ENCODE data around the gene LRIT2. TPM values are rescaled to one million over a fixed set of nuclear protein-coding genes. Genes with fewer than 3 reads are reported as not detected.
"Not testable (repeated sequence)": the region's sequence is repeated elsewhere in the genome, so short reads cannot be mapped to it uniquely, and the experiment has no call there.

LRIT2 gene
- total RNA-seq, 2 donors from 2014 or later, result not detected

DNA sequence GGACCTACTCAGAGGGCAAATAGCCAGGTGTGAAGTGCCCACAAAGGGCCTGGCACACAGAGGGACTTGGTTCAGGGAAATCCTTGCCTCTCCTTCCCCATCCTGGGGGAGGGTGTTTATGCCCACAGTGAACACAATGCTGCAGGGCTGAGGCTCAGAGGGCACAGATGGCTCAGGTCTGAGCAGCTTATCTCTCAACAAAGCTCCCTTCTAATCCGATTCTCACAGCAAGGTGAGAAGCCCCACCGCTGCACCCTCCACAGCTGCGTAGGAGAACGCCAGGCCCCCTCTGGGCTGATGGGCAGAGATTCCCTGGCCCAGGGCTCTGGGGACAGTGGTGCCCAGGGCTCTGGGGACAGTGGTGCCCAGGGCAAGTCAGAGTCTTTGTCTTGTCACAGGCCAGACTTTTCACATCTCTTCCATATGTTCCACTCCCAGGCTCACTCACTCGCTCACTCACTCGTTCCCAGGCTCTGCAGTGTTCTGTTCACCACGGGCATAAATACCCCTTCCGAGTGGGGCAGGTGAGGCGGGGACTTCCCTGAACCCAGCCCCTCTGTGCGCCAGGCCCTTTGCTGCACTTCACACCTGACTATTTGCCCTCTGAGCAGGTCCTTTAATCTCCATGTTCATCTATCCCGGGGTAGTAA lies 39.7 kb downstream of the LRIT2 start:
- Histone ChIP-seq H3K27ac (no peak overlapping the region), H3K27me3 (no peaks in the 10 kb centered on the region), H3K4me3 (no peak overlapping the region), H3K4me1 (no peaks in the 10 kb centered on the region), H3K36me3 (no peaks in the 10 kb centered on the region), H3K9me3 (no peaks in the 10 kb centered on the region)
- TF ChIP-seq, protein P1, sequence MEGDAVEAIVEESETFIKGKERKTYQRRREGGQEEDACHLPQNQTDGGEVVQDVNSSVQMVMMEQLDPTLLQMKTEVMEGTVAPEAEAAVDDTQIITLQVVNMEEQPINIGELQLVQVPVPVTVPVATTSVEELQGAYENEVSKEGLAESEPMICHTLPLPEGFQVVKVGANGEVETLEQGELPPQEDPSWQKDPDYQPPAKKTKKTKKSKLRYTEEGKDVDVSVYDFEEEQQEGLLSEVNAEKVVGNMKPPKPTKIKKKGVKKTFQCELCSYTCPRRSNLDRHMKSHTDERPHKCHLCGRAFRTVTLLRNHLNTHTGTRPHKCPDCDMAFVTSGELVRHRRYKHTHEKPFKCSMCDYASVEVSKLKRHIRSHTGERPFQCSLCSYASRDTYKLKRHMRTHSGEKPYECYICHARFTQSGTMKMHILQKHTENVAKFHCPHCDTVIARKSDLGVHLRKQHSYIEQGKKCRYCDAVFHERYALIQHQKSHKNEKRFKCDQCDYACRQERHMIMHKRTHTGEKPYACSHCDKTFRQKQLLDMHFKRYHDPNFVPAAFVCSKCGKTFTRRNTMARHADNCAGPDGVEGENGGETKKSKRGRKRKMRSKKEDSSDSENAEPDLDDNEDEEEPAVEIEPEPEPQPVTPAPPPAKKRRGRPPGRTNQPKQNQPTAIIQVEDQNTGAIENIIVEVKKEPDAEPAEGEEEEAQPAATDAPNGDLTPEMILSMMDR (IDR thresholded peaks at IDR 0.05), result no peak
- DNase-seq (ENCODE audit: low spot score), result no peak

DNA sequence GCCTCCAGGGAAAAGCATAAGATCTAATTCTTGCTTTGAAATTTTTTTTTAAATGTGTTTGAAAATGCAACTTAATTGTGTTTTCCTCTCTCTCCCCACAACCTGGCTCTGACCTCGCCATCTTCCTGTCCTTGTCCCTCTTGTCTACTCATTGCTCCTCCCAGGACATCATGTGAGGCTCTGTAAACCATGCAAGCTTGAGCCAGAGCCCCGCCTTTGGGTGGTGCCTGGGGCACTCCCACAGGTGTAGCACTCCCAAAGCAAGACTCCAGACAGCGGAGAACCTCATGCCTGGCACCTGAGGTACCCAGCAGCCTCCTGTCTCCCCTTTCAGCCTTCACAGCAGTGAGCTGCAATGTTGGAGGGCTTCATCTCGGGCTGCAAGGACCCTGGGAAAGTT lies 40.8 kb downstream of the LRIT2 start:
- TF ChIP-seq, protein P1 (IDR thresholded peaks at IDR 0.05), result no peak
- Histone ChIP-seq H3K9me3 (no peaks in the 10 kb centered on the region), H3K27ac (no peak overlapping the region), H3K4me3 (no peak overlapping the region), H3K36me3 (no peaks in the 10 kb centered on the region), H3K27me3 (no peaks in the 10 kb centered on the region), H3K4me1 (no peaks in the 10 kb centered on the region)
- DNase-seq (ENCODE audit: low spot score), result no peak

DNA sequence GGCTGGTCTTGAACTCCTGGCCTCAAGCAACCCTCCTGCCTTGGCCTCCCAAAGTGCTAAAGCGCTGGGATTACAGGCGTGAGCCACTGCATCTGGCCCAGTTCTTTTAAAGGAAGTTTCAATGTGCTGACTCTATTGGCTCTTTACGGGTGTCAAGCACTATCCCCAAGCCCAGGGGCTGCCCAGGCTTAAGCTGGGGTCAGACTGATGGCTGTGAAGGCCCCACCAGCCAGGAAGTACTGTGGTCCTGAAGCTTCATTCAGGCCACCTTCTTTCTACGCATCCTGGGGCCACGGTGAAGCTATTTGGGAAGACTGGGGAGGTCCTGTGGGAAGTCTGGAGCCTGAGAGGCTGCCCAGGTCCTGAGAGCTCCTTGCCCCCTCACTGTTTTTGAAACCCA lies 43.7 kb downstream of the LRIT2 start:
- Histone ChIP-seq H3K4me3 (no peak overlapping the region), H3K36me3 (no peaks in the 10 kb centered on the region), H3K9me3 (no peaks in the 10 kb centered on the region), H3K27ac (no peak overlapping the region), H3K4me1 (no peaks in the 10 kb centered on the region), H3K27me3 (no peaks in the 10 kb centered on the region)
- DNase-seq (ENCODE audit: low spot score), result no peak
- TF ChIP-seq, protein P1 (IDR thresholded peaks at IDR 0.05), result no peak

DNA sequence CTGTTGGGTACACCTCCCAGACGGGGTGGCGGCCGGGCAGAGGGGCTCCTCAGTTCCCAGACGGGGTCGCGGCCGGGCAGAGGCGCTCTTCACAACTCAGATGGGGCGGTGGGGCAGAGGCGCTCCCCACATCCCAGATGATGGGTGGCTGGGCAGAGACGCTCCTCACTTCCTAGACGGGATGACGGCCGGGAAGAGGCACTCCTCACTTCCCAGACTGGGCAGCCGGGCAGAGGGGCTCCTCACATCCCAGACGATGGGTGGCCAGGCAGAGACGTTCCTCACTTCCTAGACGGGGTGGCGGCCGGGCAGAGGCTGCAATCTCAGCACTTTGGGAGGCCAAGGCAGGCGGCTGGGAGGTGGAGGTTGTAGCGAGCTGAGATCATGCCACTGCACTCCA lies 45.0 kb downstream of the LRIT2 start:
- DNase-seq (ENCODE audit: low spot score), result not testable (repeated sequence)

DNA sequence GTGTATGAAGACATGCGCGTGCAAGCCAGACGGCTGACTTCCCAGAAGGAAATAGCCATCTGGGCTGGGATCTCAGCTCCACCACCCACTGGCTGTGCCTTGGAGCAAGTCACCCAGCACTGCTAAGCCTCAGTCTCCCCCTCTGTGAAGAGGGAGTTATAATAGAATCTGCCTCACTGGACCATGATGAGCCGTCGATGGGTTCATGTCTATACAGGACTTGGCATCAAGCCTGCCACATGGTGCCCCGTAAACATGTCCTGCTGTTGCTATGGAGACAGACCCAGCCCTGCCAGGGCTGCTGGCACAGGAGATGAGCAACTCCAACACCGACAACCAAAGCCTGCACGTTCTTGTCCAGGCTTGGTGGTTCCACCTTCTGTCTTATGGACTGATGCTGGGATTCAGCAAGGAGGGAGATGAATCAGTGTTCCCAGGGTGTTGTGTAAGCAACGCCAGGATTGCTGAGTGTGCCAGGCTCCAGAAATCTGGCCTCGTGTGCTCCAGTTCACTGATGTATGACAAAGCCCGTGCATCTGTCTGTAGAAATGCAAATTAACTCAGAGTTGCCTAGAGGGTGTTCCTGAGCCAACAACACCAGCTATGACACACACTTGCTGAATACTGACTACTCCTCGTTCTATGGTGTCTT lies 46.2 kb downstream of the LRIT2 start:
- no peak for DNase-seq (ENCODE audit: low spot score)
- H3K4me1 ChIP-seq, result no peaks in the 10 kb centered on the region
- TF ChIP-seq, protein P1 (IDR thresholded peaks at IDR 0.05), result no peak

More for the DNA sequence above, 45.0 kb downstream of the LRIT2 start:
- H3K4me3 ChIP-seq, H3K27me3 ChIP-seq, H3K4me1 ChIP-seq, H3K27ac ChIP-seq, H3K36me3 ChIP-seq, H3K9me3 ChIP-seq: not testable (repeated sequence)

DNA sequence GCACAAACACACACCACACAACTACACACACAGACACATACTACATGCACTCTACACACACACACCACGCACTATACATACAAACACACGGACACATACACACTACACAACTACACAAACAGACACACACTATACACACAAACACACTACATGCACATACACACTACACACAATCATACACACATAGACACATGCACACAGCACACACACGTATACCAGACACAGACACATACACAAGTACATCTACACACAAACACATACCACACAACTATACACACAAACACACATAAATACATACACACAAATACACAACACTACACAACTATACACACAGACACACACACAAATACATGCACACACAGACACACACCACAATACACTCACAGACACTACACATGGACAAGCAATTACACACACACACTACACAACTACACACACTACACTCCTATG lies 47.2 kb downstream of the LRIT2 start:
- no peak overlapping the region for H3K27ac ChIP-seq
- no peaks in the 10 kb centered on the region for H3K9me3 ChIP-seq
- DNase-seq (ENCODE audit: low spot score), result no peak
- H3K27me3 ChIP-seq, result no peaks in the 10 kb centered on the region
- H3K4me3 ChIP-seq, result no peak overlapping the region
- no peaks in the 10 kb centered on the region for H3K36me3 ChIP-seq
- no peaks in the 10 kb centered on the region for H3K4me1 ChIP-seq
- TF ChIP-seq, protein P1 (IDR thresholded peaks at IDR 0.05), result no peak

More for the DNA sequence above, 46.2 kb downstream of the LRIT2 start:
- Histone ChIP-seq H3K27ac (no peak overlapping the region), H3K36me3 (no peaks in the 10 kb centered on the region), H3K9me3 (no peaks in the 10 kb centered on the region), H3K4me3 (no peak overlapping the region), H3K27me3 (no peaks in the 10 kb centered on the region)
